KMS-11 (cell line): ENCODE results near the gene UNKL.

ENCODE experiments used
- H2AFZ ChIP-seq: fragments of 200-600 bp; sonication (generic); 2 replicates; pipeline ENCODE4 v1.6.1; 2016; ENCODE audit warnings: antibody characterized with exemption, mixed run types, low read depth
- H3K27ac ChIP-seq: fragments of 200-600 bp; sonication (generic); 2 replicates; pipeline ENCODE4 v1.6.1; 2016; ENCODE audit warnings: mild to moderate bottlenecking, mixed run types
- H3K27me3 ChIP-seq: fragments of 200-600 bp; sonication (generic); 2 replicates; pipeline ENCODE4 v1.6.1; 2017; ENCODE audit warnings: mild to moderate bottlenecking, low read depth, mixed run types, moderate library complexity; ENCODE audit not compliant: insufficient read depth
- H3K36me3 ChIP-seq: fragments of 200-600 bp; sonication (generic); 2 replicates; pipeline ENCODE4 v1.6.1; 2017; ENCODE audit warnings: mild to moderate bottlenecking, mixed run types; ENCODE audit not compliant: insufficient read depth
- H3K4me1 ChIP-seq: fragments of 200-600 bp; sonication (generic); 2 replicates; pipeline ENCODE4 v1.6.1; 2016; ENCODE audit warnings: mild to moderate bottlenecking, low read depth, mixed run types; ENCODE audit not compliant: poor library complexity, severe bottlenecking
- H3K4me2 ChIP-seq: fragments of 200-600 bp; sonication (generic); 2 replicates; pipeline ENCODE4 v1.7.0; 2016; ENCODE audit warnings: mild to moderate bottlenecking, mixed run types
- H3K4me3 ChIP-seq: fragments of 200-600 bp; sonication (generic); IDR thresholded peaks from 2 replicates; pipeline ENCODE4 v1.6.1; 2017; ENCODE audit warnings: low read depth, low read length, mixed read lengths; ENCODE audit not compliant: insufficient read depth
- H3K79me2 ChIP-seq: fragments of 200-600 bp; sonication (generic); 2 replicates; pipeline ENCODE4 v1.6.1; 2016; ENCODE audit warnings: low read depth, mixed run types; ENCODE audit not compliant: insufficient read depth
- H3K9ac ChIP-seq: fragments of 200-600 bp; sonication (generic); 2 replicates; pipeline ENCODE4 v1.6.1; 2016; ENCODE audit warnings: mild to moderate bottlenecking, mixed run types
- H4K20me1 ChIP-seq: fragments of 200-600 bp; sonication (generic); 2 replicates; pipeline ENCODE4 v1.6.1; 2016; ENCODE audit warnings: mild to moderate bottlenecking, mixed run types; ENCODE audit not compliant: insufficient read depth
- TF ChIP-seq, protein P1 (sequence below): fragments of 200-600 bp; sonication (generic); conservative IDR thresholded peaks from 2 replicates; pipeline ENCODE4 v1.6.1; 2017; ENCODE audit warnings: low read depth, mild to moderate bottlenecking, antibody characterized with exemption, low read length, moderate library complexity, mixed read lengths

UNKL gene

DNA sequence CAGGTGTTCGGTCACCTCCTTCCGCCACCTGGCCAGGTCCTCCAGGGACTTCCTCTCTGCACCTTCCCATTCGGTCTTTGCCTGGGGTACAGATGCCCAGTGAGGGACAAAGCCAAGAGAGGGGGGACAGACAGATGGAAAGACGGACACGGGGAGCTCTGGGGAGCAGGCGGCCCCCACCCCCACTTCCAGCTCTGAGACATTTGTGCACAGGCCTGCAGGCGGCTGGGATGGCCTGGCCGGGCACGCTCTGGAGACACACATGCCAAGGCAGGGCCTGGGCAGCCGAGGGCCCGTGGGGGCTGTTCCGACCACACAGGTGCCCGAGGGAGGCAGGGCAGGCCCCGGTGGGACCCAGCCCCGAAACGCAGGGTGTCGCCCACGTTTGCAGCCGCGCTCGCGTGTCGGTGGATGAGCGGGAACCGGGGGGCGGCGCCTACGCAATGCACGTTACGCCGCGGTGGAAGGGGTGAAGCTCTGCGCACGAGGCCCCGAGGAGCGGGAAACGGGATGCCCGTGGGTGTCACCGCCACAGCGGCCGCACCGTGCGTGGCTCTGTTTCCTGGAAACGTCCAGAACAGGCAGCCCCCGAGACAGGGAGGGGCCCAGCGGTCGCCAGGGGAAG, 22.3 kb upstream of the UNKL start:
- Histone ChIP-seq H3K4me3 (no peak overlapping the region), H3K4me2 (no peak overlapping the region), H3K36me3 (no peaks in the 10 kb centered on the region), H2AFZ (no peak overlapping the region), H4K20me1 (no peaks in the 10 kb centered on the region), H3K9ac (no peak overlapping the region), H3K4me1 (no peaks in the 10 kb centered on the region), H3K27ac (no peak overlapping the region), H3K27me3 (peaks cover 89% of the 10 kb centered on the region), H3K79me2 (no peaks in the 10 kb centered on the region)
- TF ChIP-seq, protein P1, sequence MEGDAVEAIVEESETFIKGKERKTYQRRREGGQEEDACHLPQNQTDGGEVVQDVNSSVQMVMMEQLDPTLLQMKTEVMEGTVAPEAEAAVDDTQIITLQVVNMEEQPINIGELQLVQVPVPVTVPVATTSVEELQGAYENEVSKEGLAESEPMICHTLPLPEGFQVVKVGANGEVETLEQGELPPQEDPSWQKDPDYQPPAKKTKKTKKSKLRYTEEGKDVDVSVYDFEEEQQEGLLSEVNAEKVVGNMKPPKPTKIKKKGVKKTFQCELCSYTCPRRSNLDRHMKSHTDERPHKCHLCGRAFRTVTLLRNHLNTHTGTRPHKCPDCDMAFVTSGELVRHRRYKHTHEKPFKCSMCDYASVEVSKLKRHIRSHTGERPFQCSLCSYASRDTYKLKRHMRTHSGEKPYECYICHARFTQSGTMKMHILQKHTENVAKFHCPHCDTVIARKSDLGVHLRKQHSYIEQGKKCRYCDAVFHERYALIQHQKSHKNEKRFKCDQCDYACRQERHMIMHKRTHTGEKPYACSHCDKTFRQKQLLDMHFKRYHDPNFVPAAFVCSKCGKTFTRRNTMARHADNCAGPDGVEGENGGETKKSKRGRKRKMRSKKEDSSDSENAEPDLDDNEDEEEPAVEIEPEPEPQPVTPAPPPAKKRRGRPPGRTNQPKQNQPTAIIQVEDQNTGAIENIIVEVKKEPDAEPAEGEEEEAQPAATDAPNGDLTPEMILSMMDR = no peak

DNA sequence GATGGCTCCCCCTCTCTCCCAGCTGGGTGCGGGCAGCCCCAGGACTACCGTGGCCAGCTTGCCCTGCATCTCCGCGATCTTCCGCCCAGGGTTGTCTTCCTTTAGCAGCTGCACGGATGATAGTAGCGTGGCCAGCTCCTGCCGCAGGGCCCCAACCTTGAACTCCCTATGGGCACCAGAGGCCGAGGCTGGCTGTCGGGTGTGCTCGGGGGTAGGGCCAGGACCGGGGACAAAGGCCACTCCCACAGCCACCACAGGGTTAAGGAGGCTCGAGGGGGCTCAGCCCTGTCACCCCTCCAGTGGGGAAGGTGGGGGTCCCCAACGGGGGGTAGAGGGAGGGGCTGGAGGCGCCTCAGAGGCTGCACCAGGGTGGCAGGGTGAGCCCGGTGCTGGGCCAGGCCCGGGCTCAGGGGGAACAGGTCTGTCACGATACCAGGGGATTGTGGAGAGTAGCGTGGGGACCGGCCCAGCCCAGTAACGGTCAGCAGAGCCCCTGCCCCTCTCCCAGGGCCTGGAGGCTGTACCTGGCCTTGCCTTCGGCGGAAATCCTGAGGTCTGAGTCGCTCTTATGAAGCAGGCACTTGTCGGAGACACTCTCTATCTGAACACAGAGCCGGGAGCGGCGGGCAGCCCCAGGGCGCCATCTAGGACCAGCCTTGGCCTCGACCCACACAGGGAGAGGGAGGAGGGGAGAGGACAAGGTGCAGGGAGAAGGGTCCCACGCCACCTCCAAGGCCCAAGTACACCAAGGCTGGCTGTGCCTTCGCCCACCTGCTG, 21.6 kb upstream of the UNKL start:
- Histone ChIP-seq H2AFZ (no peak overlapping the region), H3K4me2 (no peak overlapping the region), H3K9ac (no peak overlapping the region), H4K20me1 (no peaks in the 10 kb centered on the region), H3K36me3 (no peaks in the 10 kb centered on the region), H3K79me2 (no peaks in the 10 kb centered on the region), H3K4me3 (no peak overlapping the region), H3K27me3 (peaks cover 90% of the 10 kb centered on the region), H3K4me1 (no peaks in the 10 kb centered on the region), H3K27ac (no peak overlapping the region)
- TF ChIP-seq, protein P1 = no peak

- peaks cover 91% of the 10 kb centered on the region for H3K27me3 ChIP-seq
- H3K27ac ChIP-seq = no peak overlapping the region
- H3K4me2 ChIP-seq = no peak overlapping the region
- H4K20me1 ChIP-seq = no peaks in the 10 kb centered on the region
- TF ChIP-seq, protein P1 = no peak
- no peaks in the 10 kb centered on the region for H3K79me2 ChIP-seq
- H3K36me3 ChIP-seq = no peaks in the 10 kb centered on the region
- no peak overlapping the region for H3K4me3 ChIP-seq
- no peak overlapping the region for H2AFZ ChIP-seq
- H3K4me1 ChIP-seq = no peaks in the 10 kb centered on the region
- H3K9ac ChIP-seq = no peak overlapping the region
Measured at GRCh38 chr16:1434644-1435592, 20.4 kb upstream of the UNKL start.

DNA sequence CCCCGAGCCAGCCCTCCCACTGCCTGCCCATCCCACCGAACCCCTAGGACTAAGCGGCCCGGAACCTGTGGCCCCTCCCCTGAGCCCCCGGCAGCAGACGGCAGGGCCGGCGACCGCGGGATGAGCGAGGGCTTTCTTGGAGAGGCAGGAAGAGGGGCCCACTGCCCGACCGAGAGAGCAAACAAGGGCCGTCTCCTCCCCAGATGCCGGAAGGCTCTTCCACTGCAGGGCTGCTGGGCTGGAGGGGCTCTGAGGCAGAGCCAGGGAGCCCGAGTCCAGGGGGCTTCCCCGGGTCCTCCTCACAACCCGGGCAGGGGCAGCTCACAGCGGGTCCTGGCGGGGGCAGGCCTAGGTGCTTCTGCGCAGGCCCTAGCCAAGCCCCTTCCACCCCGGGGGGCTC, 19.3 kb upstream of the UNKL start:
- Histone ChIP-seq H3K4me3 (no peak overlapping the region), H4K20me1 (no peaks in the 10 kb centered on the region), H3K27ac (no peak overlapping the region), H3K27me3 (peaks cover 94% of the 10 kb centered on the region), H3K79me2 (no peaks in the 10 kb centered on the region), H3K9ac (no peak overlapping the region), H2AFZ (no peak overlapping the region), H3K4me2 (no peak overlapping the region), H3K36me3 (no peaks in the 10 kb centered on the region), H3K4me1 (no peaks in the 10 kb centered on the region)
- TF ChIP-seq, protein P1 = no peak
